Activated B cell treated with CpG ODN at 0.5 μM for 24 hours (primary cell): Measurements from ENCODE around the gene TRPT1. TPM values are rescaled to one million over a fixed set of nuclear protein-coding genes. Genes with fewer than 3 reads are reported as not detected.

Experiments used
- ATAC-seq: fragments of 200-7000 bp; cut with Tn5 transposase; one replicate; pipeline ENCODE4 v1.10.0; 2021; ENCODE audit warnings: low read depth, mild to moderate bottlenecking, moderate library complexity
- CTCF ChIA-PET: fragments of 350-600 bp; sonication (Branson Sonifier 250); formaldehyde crosslinking; loops from one replicate; lab custom pipeline; 2021; ENCODE audit warnings: antibody characterized with exemption; lab: Charles Lee
- POLR2A ChIA-PET: fragments of 350-600 bp; sonication (Branson Sonifier 250); formaldehyde crosslinking; loops from one replicate; lab custom pipeline; 2021; ENCODE audit warnings: antibody characterized with exemption; lab: Charles Lee
- DNase-seq: peaks from one replicate; pipeline ENCODE4 v3.0.0; 2022
- H3K27ac Mint-ChIP-seq: one replicate; pipeline ENCODE4 v1.8.0; 2020; ENCODE audit warnings: mixed read lengths
- H3K27me3 Mint-ChIP-seq: one replicate; pipeline ENCODE4 v1.8.0; 2021; ENCODE audit warnings: mixed read lengths
- H3K36me3 Mint-ChIP-seq: one replicate; pipeline ENCODE4 v1.8.0; 2021; ENCODE audit warnings: low read depth, mixed read lengths
- H3K4me1 Mint-ChIP-seq: one replicate; pipeline ENCODE4 v1.8.0; 2021; ENCODE audit warnings: mixed read lengths
- H3K4me3 Mint-ChIP-seq: one replicate; pipeline ENCODE4 v1.8.0; 2020; ENCODE audit warnings: mild to moderate bottlenecking, mixed read lengths
- H3K9me3 Mint-ChIP-seq: one replicate; pipeline ENCODE4 v1.8.0; 2020; ENCODE audit warnings: mixed read lengths
- CTCF ChIP-seq: fragments of 200-600 bp; IDR thresholded peaks from one replicate; pipeline ENCODE4 v1.8.0; 2022; ENCODE audit warnings: antibody characterized with exemption, mild to moderate bottlenecking
- intact Hi-C: fragments of 100-400 bp; cut with micrococcal nuclease; formaldehyde crosslinking; loops from one replicate; pipeline ENCODE4 v1.15.1; 2024
- total RNA-seq: library from RNA; stranded (reverse); gene quantifications from 2 replicates; pipeline ENCODE4 v1.2.3, GENCODE V29; 2022

TRPT1 gene
- total RNA-seq, 1 donor from 2014 or later, result 50.6 TPM

GRCh38 chr11:64178951-64179639, 46.9 kb downstream of the TRPT1 start:
- ChIA-PET POLR2A (no interaction called here), CTCF (no interaction called here)
- no peak for ATAC-seq
- intact Hi-C loops, result no loop called here
- Mint-ChIP-seq H3K27ac (no peak overlapping the region), H3K27me3 (no peaks in the 10 kb centered on the region), H3K36me3 (no peaks in the 10 kb centered on the region), H3K4me3 (no peak overlapping the region), H3K4me1 (peaks cover 15% of the 10 kb centered on the region), H3K9me3 (no peaks in the 10 kb centered on the region)
- DNase-seq, result no peak
- TF ChIP-seq CTCF, result no peak

GRCh38 chr11:64178203-64178602, 47.8 kb downstream of the TRPT1 start:
- Mint-ChIP-seq H3K27ac (no peak overlapping the region), H3K27me3 (no peaks in the 10 kb centered on the region), H3K36me3 (no peaks in the 10 kb centered on the region), H3K9me3 (no peaks in the 10 kb centered on the region), H3K4me3 (no peak overlapping the region), H3K4me1 (peaks cover 15% of the 10 kb centered on the region)
- TF ChIP-seq CTCF, result no peak
- no peak for DNase-seq
- CTCF ChIA-PET, result no interaction called here
- POLR2A ChIA-PET, result no interaction called here
- intact Hi-C loops, result no loop called here
- ATAC-seq, result peak; percentile 34

GRCh38 chr11:64176751-64177150, 49.2 kb downstream of the TRPT1 start:
- intact Hi-C loops, result no loop called here
- H3K27me3 Mint-ChIP-seq, result no peaks in the 10 kb centered on the region
- POLR2A ChIA-PET, result interaction anchor here (1.1 kb wide), 1 partner anchor 31 kb away, joined by 3 read pairs; no protein-coding TSS in a partner anchor
- no peak overlapping the region for H3K27ac Mint-ChIP-seq
- CTCF ChIA-PET, result no interaction called here
- ATAC-seq (no peak), DNase-seq (no peak)
- peaks cover 14% of the 10 kb centered on the region for H3K4me1 Mint-ChIP-seq
- no peak for TF ChIP-seq CTCF
- no peaks in the 10 kb centered on the region for H3K9me3 Mint-ChIP-seq
- H3K4me3 Mint-ChIP-seq, result no peak overlapping the region
- no peaks in the 10 kb centered on the region for H3K36me3 Mint-ChIP-seq

Other genes with a start within 250 kb of the TRPT1 start
- gene OTUB1, start 239.7 kb downstream of the TRPT1 start, total RNA-seq, result 87.4 and 92.5 TPM in 2 replicates
- gene FLRT1, start 190.3 kb downstream of the TRPT1 start, total RNA-seq, result not detected in 2 replicates
- 4.5 and 5.5 TPM in 2 replicates for gene MACROD1, start 60.1 kb downstream of the TRPT1 start, total RNA-seq
- gene STIP1, start 40.0 kb downstream of the TRPT1 start, total RNA-seq, result 155 and 159 TPM in 2 replicates
- 154 and 169 TPM in 2 replicates for gene FERMT3, start 19.5 kb downstream of the TRPT1 start, total RNA-seq
- gene NUDT22, start 88 bp upstream of the TRPT1 start, total RNA-seq, result 81.0 and 95.3 TPM in 2 replicates
- gene DNAJC4, start 4.4 kb upstream of the TRPT1 start, total RNA-seq, result 47.5 and 53.3 TPM in 2 replicates
- gene VEGFB, start 8.4 kb upstream of the TRPT1 start, total RNA-seq, result 86.7 and 97.4 TPM in 2 replicates
- 31.4 and 39.4 TPM in 2 replicates for gene FKBP2, start 14.9 kb upstream of the TRPT1 start, total RNA-seq
- 112 and 127 TPM in 2 replicates for gene PPP1R14B, start 20.8 kb upstream of the TRPT1 start, total RNA-seq
- 7.9 and 8.1 TPM in 2 replicates for gene PLCB3, start 25.3 kb upstream of the TRPT1 start, total RNA-seq
- 21.7 and 26.6 TPM in 2 replicates for gene BAD, start 58.5 kb upstream of the TRPT1 start, total RNA-seq
- gene GPR137, start 59.7 kb upstream of the TRPT1 start, total RNA-seq, result 48.6 and 53.1 TPM in 2 replicates
- gene KCNK4, start 65.1 kb upstream of the TRPT1 start, total RNA-seq, result 0.24 and 0.44 TPM in 2 replicates
- gene CATSPERZ, start 74.2 kb upstream of the TRPT1 start, total RNA-seq, result not detected in 2 replicates
- 44.8 and 48.3 TPM in 2 replicates for gene ESRRA, start 79.3 kb upstream of the TRPT1 start, total RNA-seq
- 156 and 175 TPM in 2 replicates for gene TRMT112, start 91.4 kb upstream of the TRPT1 start, total RNA-seq
- 73.6 and 85.8 TPM in 2 replicates for gene PRDX5, start 91.9 kb upstream of the TRPT1 start, total RNA-seq
- 180 and 201 TPM in 2 replicates for gene CCDC88B, start 114.0 kb upstream of the TRPT1 start, total RNA-seq
- 18.0 and 22.6 TPM in 2 replicates for gene RPS6KA4, start 133.0 kb upstream of the TRPT1 start, total RNA-seq